ENCODE measurements around the gene C16orf95. TPM values are rescaled to one million over a fixed set of nuclear protein-coding genes. Genes with fewer than 3 reads are reported as not detected.
A peak's percentile ranks its signal among the peaks of the same experiment; 100 is the strongest.

Gene C16orf95
- total and polyA plus RNA-seq, 12 donors, result 1.7 to 5.1 (median 3.7) TPM

DNA sequence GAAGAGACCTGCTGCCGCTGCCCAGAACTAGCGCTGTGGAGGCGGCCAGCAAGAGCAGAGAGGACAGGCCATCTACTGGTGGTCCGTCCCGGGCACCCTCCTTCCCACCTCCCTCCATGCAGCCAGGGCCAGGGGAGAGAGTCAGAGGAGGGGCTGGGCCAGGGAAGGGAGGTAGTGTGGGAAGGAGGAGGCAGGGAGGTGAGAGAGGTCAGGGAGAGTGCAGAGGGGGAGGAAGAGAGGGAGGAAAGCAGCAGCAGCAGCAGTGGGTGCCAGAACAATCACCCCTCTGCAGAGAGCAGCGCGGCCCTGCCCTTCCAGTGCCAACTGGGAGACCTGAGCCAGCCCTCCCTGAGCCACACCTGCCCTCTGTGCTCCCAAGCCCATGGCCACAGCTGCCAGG lies 6.6 kb downstream of the C16orf95 start:
- Histone ChIP-seq H3K27ac (no peak overlapping the region), H3K36me3 (no peaks in the 10 kb centered on the region), H3K9me3 (peaks cover 0 to 13% (median 7%) of the 10 kb centered on the region in 11 donors), H3K4me1 (no peaks in the 10 kb centered on the region), H3K27me3 (no peaks in the 10 kb centered on the region), H3K4me3 (no peak overlapping the region)
- no peak for DNase-seq
- 79 to 82% methylated on average over 7 of the region's 7 CpGs for WGBS, 2 donors
- TF ChIP-seq, protein P1, sequence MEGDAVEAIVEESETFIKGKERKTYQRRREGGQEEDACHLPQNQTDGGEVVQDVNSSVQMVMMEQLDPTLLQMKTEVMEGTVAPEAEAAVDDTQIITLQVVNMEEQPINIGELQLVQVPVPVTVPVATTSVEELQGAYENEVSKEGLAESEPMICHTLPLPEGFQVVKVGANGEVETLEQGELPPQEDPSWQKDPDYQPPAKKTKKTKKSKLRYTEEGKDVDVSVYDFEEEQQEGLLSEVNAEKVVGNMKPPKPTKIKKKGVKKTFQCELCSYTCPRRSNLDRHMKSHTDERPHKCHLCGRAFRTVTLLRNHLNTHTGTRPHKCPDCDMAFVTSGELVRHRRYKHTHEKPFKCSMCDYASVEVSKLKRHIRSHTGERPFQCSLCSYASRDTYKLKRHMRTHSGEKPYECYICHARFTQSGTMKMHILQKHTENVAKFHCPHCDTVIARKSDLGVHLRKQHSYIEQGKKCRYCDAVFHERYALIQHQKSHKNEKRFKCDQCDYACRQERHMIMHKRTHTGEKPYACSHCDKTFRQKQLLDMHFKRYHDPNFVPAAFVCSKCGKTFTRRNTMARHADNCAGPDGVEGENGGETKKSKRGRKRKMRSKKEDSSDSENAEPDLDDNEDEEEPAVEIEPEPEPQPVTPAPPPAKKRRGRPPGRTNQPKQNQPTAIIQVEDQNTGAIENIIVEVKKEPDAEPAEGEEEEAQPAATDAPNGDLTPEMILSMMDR (IDR thresholded peaks at IDR 0.05), result no peak
- ATAC-seq, result peak in 1 of 8 donors; percentile 25
- intact Hi-C loops (cut with DNase I), result loop anchor here in 4 of 10 donors (10.0 kb wide), 1 partner anchor 324 kb away; no protein-coding TSS in a partner anchor

DNA sequence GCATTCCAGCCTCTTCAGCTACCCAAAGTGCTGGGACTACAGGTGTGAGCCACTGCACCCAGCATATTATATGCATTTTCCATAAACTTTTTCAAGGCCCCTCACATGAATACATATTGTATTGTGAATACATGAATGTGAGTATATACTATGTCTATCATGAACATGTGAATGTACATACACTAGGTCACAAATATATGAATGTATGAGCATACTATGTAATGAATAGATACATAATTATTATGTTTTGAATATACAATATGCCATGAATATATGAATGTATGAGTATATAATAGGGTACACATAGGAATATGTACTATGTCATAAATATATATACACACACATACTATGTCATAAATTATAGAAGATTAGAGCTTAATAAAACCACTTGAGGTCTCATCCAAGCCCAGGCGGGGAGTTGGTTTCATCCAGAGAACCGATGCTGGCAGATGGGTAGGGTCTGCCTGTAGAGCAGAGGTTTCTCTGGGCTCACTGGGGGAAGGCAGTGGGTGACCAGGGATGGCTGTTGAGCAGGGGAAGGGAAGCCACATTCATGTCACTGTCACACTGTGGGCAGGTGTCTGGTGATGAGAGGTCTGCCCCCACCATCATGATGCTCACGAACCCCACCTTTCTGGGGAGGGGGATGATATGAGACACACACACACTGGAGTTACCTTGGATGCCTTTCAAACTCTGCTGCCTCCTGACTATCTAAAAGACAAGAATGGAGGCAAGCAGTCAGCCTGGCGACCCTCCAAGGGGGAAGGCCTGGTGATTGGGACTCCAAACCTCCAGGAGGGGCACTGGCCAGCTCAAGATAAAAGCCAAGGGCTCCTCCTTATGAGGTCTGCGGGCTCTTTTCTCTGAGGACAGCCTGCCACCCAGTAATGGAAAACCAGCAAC lies 7.3 kb downstream of the C16orf95 start:
- intact Hi-C loops (cut with DNase I), result loop anchor here in 4 of 10 donors (10.0 kb wide), 1 partner anchor 325 kb away; no protein-coding TSS in a partner anchor
- DNase-seq (no peak), ATAC-seq (no peak)
- 76 to 79% methylated on average over 5 of the region's 5 CpGs for WGBS, 2 donors
- Histone ChIP-seq H3K9me3 (peaks cover 0 to 13% (median 7%) of the 10 kb centered on the region in 11 donors), H3K27me3 (no peaks in the 10 kb centered on the region), H3K36me3 (no peaks in the 10 kb centered on the region), H3K4me3 (no peak overlapping the region), H3K27ac (no peak overlapping the region), H3K4me1 (no peaks in the 10 kb centered on the region)
- TF ChIP-seq, protein P1 (IDR thresholded peaks at IDR 0.05), result no peak

DNA sequence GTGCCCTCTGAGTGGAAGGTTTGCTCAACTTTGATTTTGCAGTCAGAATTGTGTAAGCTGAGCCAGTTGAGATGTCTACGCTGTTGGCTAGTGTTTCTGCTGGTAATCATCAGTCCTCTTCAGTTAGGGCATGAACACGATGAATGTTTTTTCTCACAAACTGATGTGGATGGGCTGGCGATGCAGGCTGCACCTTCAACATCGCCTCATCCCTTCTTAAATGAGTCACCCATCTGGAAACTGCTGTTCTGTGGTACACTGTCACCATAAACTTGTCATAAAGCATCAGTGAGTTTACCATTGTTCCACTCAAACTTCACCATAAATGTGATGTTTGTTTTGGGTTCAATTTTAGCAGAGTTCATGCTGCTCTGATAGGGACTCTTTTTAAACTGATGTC lies 8.4 kb downstream of the C16orf95 start:
- H3K27me3 ChIP-seq, result peaks cover 0 to 7% (median 0%) of the 10 kb centered on the region in 7 donors
- ATAC-seq (no peak), DNase-seq (no peak)
- H3K4me3 ChIP-seq, result no peak overlapping the region
- intact Hi-C loops (cut with DNase I), result no loop called here
- peaks cover 0 to 13% (median 7%) of the 10 kb centered on the region in 11 donors for H3K9me3 ChIP-seq
- no peak overlapping the region for H3K27ac ChIP-seq
- 98% methylated on average over 4 of the region's 4 CpGs for WGBS, 2 donors
- H3K36me3 ChIP-seq, result no peaks in the 10 kb centered on the region
- H3K4me1 ChIP-seq, result no peaks in the 10 kb centered on the region
- TF ChIP-seq, protein P1 (IDR thresholded peaks at IDR 0.05), result no peak

- Histone ChIP-seq H3K36me3 (peaks cover 0 to 5% (median 0%) of the 10 kb centered on the region in 9 donors), H3K4me1 (no peaks in the 10 kb centered on the region), H3K27ac (no peak overlapping the region), H3K27me3 (peaks cover 0 to 7% (median 0%) of the 10 kb centered on the region in 7 donors), H3K4me3 (no peak overlapping the region), H3K9me3 (peaks cover 0 to 13% (median 7%) of the 10 kb centered on the region in 11 donors)
- TF ChIP-seq, protein P1 (IDR thresholded peaks at IDR 0.05), result no peak
- DNase-seq, result no peak
- intact Hi-C loops (cut with DNase I), result no loop called here
- 86 to 90% methylated on average over 3 of the region's 3 CpGs for WGBS, 2 donors
- ATAC-seq, result no peak
These were observed 10.7 kb downstream of the C16orf95 start for GRCh38 chr16:87306516-87306915.

All from heart right ventricle (tissue), 16 donors.